ENCODE measurements around the gene NOS1AP. TPM values are rescaled to one million over a fixed set of nuclear protein-coding genes. Genes with fewer than 3 reads are reported as not detected.

NOS1AP gene
- total and polyA plus RNA-seq, 2 donors from 2014 or later = 0.47 to 10.7 TPM

GRCh38 chr1:162370161-162370560 lies 300.7 kb downstream of the NOS1AP start:
- Histone ChIP-seq H3K36me3 (ENCODE audit: control insufficient read depth in 2 of 3, insufficient read depth in 3 of 3, low read length in 3 of 3) (no peaks in the 10 kb centered on the region), H3K9me3 (ENCODE audit: control insufficient read depth in 2 of 3, insufficient read depth in 1 of 3, low read length in 3 of 3) (no peaks in the 10 kb centered on the region), H3K4me1 (ENCODE audit: control insufficient read depth in 2 of 3, insufficient read depth in 2 of 3, low read depth in 1 of 3, low read length in 3 of 3) (peaks cover 0 to 2% (median 0%) of the 10 kb centered on the region in 3 donors), H3K4me3 (ENCODE audit: low read length in 3 of 3) (no peak overlapping the region), H3K27ac (ENCODE audit: low read depth in 2 of 2, low read length in 2 of 2) (no peak overlapping the region), H3K9ac (ENCODE audit: low read length in 3 of 3) (no peak overlapping the region), H3K27me3 (ENCODE audit: control insufficient read depth, insufficient read depth, low read length) (no peaks in the 10 kb centered on the region)
- intact Hi-C loops (cut with DNase I) = loop anchor here (10.0 kb wide), 1 partner anchor 315 kb away; no protein-coding TSS in a partner anchor
- no peak for TF ChIP-seq CTCF (IDR thresholded peaks at IDR 0.05; ENCODE audit: borderline replicate concordance, extremely low read depth, insufficient read depth)
- FAIRE-seq = no peak
- DNase-seq = no peak

- TF ChIP-seq CTCF (IDR thresholded peaks at IDR 0.05; ENCODE audit: borderline replicate concordance, extremely low read depth, insufficient read depth) = no peak
- no peak overlapping the region for H3K9ac ChIP-seq (ENCODE audit: low read length in 3 of 3)
- H3K4me1 ChIP-seq (ENCODE audit: control insufficient read depth in 2 of 3, insufficient read depth in 2 of 3, low read depth in 1 of 3, low read length in 3 of 3) = no peaks in the 10 kb centered on the region
- no peaks in the 10 kb centered on the region for H3K27me3 ChIP-seq (ENCODE audit: control insufficient read depth, insufficient read depth, low read length)
- H3K36me3 ChIP-seq (ENCODE audit: control insufficient read depth in 2 of 3, insufficient read depth in 3 of 3, low read length in 3 of 3) = no peaks in the 10 kb centered on the region
- FAIRE-seq (no peak), DNase-seq (no peak)
- no peak overlapping the region for H3K4me3 ChIP-seq (ENCODE audit: low read length in 3 of 3)
- H3K27ac ChIP-seq (ENCODE audit: low read depth in 2 of 2, low read length in 2 of 2) = no peak overlapping the region
- H3K9me3 ChIP-seq (ENCODE audit: control insufficient read depth in 2 of 3, insufficient read depth in 1 of 3, low read length in 3 of 3) = no peaks in the 10 kb centered on the region
- intact Hi-C loops (cut with DNase I) = loop anchor here (10.0 kb wide), 1 partner anchor 316 kb away; no protein-coding TSS in a partner anchor
Observed at GRCh38 chr1:162370721-162371120, 301.2 kb downstream of the NOS1AP start.

DNA sequence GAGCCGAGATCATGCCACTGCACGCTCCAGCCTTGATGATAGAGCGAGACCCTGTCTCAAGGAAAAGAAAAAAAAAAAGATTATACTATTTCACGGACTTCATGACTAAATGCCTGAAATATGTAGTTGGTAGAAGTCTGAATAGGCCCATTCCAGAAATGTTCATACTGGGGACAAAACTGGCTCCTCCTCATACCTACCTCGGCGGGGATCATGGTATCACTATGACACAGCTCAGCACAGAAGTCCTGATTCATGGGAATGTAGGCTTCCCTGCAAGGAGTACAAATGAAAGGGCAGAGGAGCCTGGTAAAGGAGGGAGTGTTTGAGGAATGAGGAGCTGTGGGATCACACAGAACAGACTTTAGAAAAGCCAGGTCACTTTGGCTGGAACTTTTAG lies 302.1 kb downstream of the NOS1AP start:
- no peak for DNase-seq
- no peak for FAIRE-seq

More for the DNA sequence above, 302.1 kb downstream of the NOS1AP start:
- Histone ChIP-seq H3K36me3 (ENCODE audit: control insufficient read depth in 2 of 3, insufficient read depth in 3 of 3, low read length in 3 of 3) (no peaks in the 10 kb centered on the region), H3K27ac (ENCODE audit: low read depth in 2 of 2, low read length in 2 of 2) (no peak overlapping the region), H3K9ac (ENCODE audit: low read length in 3 of 3) (no peak overlapping the region), H3K4me1 (ENCODE audit: control insufficient read depth in 2 of 3, insufficient read depth in 2 of 3, low read depth in 1 of 3, low read length in 3 of 3) (no peaks in the 10 kb centered on the region), H3K27me3 (ENCODE audit: control insufficient read depth, insufficient read depth, low read length) (no peaks in the 10 kb centered on the region), H3K9me3 (ENCODE audit: control insufficient read depth in 2 of 3, insufficient read depth in 1 of 3, low read length in 3 of 3) (no peaks in the 10 kb centered on the region), H3K4me3 (ENCODE audit: low read length in 3 of 3) (no peak overlapping the region)
- intact Hi-C loops (cut with DNase I) = loop anchor here (10.0 kb wide), 1 partner anchor 317 kb away; no protein-coding TSS in a partner anchor
- TF ChIP-seq CTCF (IDR thresholded peaks at IDR 0.05; ENCODE audit: borderline replicate concordance, extremely low read depth, insufficient read depth) = no peak
